Activated CD8-positive, alpha-beta memory T cell treated with anti-CD3 and anti-CD28 coated beads, Interleukin-2, amount 50 U/mL, for 24 hours (primary cell): ENCODE measurements around the gene TKT.
"Not testable (repeated sequence)": the region's sequence is repeated elsewhere in the genome, so short reads cannot be mapped to it uniquely, and the experiment has no call there.

ENCODE experiments used
- DNase-seq: peaks from one replicate; pipeline ENCODE4 v3.0.0-alpha.2; 2020; ENCODE audit errors: extremely low read depth

The TKT gene

GRCh38 chr3:53260286-53260785, 4.5 kb upstream of the TKT start:
- DNase-seq: no peak

GRCh38 chr3:53259427-53260259, 3.8 kb upstream of the TKT start:
- DNase-seq: no peak

GRCh38 chr3:53258600-53259426, 3.0 kb upstream of the TKT start:
- no peak for DNase-seq

- DNase-seq: no peak
Observed at GRCh38 chr3:53257465-53257864, 1.6 kb upstream of the TKT start.

- no peak for DNase-seq
Observed at GRCh38 chr3:53256704-53257055, 858 bp upstream of the TKT start.

- no peak for DNase-seq
Observed at GRCh38 chr3:53255423-53255774, 423 bp downstream of the TKT start.

- no peak for DNase-seq
Observed at GRCh38 chr3:53254509-53255422, 1.1 kb downstream of the TKT start.

- DNase-seq: no peak
Observed at GRCh38 chr3:53253707-53254508, 1.9 kb downstream of the TKT start.

GRCh38 chr3:53252947-53253322, 2.9 kb downstream of the TKT start:
- DNase-seq: not testable (repeated sequence)

GRCh38 chr3:53252096-53252946, 3.5 kb downstream of the TKT start:
- DNase-seq: no peak

GRCh38 chr3:53250881-53251605, 4.8 kb downstream of the TKT start:
- no peak for DNase-seq

GRCh38 chr3:53250453-53250852, 5.4 kb downstream of the TKT start:
- no peak for DNase-seq

GRCh38 chr3:53248161-53248560, 7.7 kb downstream of the TKT start:
- no peak for DNase-seq

- no peak for DNase-seq
Observed at GRCh38 chr3:53247619-53248018, 8.2 kb downstream of the TKT start.

GRCh38 chr3:53244271-53244670, 11.6 kb downstream of the TKT start:
- DNase-seq: no peak

- no peak for DNase-seq
Observed at GRCh38 chr3:53243785-53244184, 12.0 kb downstream of the TKT start.

GRCh38 chr3:53243165-53243564, 12.7 kb downstream of the TKT start:
- no peak for DNase-seq

GRCh38 chr3:53242642-53243041, 13.2 kb downstream of the TKT start:
- DNase-seq: no peak

- DNase-seq: no peak
Observed at GRCh38 chr3:53242155-53242554, 13.7 kb downstream of the TKT start.
